Breast epithelium (tissue), 4 donors: ENCODE measurements around the gene DPP8. TPM values are rescaled to one million over a fixed set of nuclear protein-coding genes. Genes with fewer than 3 reads are reported as not detected.
"Not testable (repeated sequence)": the region's sequence is repeated elsewhere in the genome, so short reads cannot be mapped to it uniquely, and the experiment has no call there.

Experiments
- DNase-seq, 2 donors: peaks; one replicate each; pipeline ENCODE4 v3.0.0-alpha.2; 2019; ENCODE audit warnings: low spot score in 2 of 2
- H3K27ac ChIP-seq, 2 donors: fragments of 200-600 bp; sonication (generic) in 1 of 2; one replicate each; pipeline ENCODE4 v1.5.1; 2016 to 2019; ENCODE audit warnings: mild to moderate bottlenecking in 1 of 2
- H3K27me3 ChIP-seq, 2 donors: fragments of 200-600 bp; sonication (generic) in 1 of 2; one replicate each; pipeline versions ENCODE4 v1.5.1 to v1.6.0; 2017 to 2019; ENCODE audit warnings: control low read depth in 1 of 2, mild to moderate bottlenecking in 1 of 2
- H3K36me3 ChIP-seq: fragments of 200-600 bp; one replicate; pipeline ENCODE4 v1.5.1; 2019
- H3K4me1 ChIP-seq, 2 donors: fragments of 200-600 bp; sonication (generic); one replicate each; pipeline ENCODE4 v1.5.1; 2016 to 2019; ENCODE audit warnings: control low read depth in 1 of 2
- H3K4me3 ChIP-seq, 3 donors: fragments of 200-600 bp; sonication (generic); 1 replicate in 2 of 3; 2 replicates in 1 of 3; pipeline ENCODE4 v1.5.1; 2016 to 2019; ENCODE audit warnings: mild to moderate bottlenecking in 3 of 3, moderate library complexity in 2 of 3
- H3K9me3 ChIP-seq, 2 donors: fragments of 200-600 bp; sonication (generic) in 1 of 2; one replicate each; pipeline ENCODE4 v1.5.1; 2016 to 2019; ENCODE audit warnings: control low read depth in 1 of 2
- POLR2A ChIP-seq: fragments of 450-650 bp; IDR thresholded peaks from one replicate; pipeline ENCODE4 v1.6.1; 2016; ENCODE audit warnings: antibody characterized with exemption, mild to moderate bottlenecking, moderate library complexity
- POLR2AphosphoS5 ChIP-seq, 3 donors: sonication (generic); formaldehyde crosslinking; IDR thresholded peaks; one replicate each; pipeline ENCODE4 v1.6.1; 2017; ENCODE audit warnings: antibody characterized with exemption in 3 of 3
- intact Hi-C: fragments of 100-400 bp; cut with DNase I; formaldehyde crosslinking; loops from one replicate; pipeline ENCODE4 v1.15.1; 2023; ENCODE audit warnings: low total_unique reads
- total RNA-seq, 3 donors: library from RNA; depleted of rRNA; stranded (reverse); fragments of >200 nt; gene quantifications; one replicate each; pipeline ENCODE4 v1.1.0, GENCODE V29; 2016
- TF ChIP-seq, protein P1 (sequence below), 3 donors: fragments of 450-650 bp; IDR thresholded peaks; one replicate each; pipeline ENCODE4 v1.5.1; 2016 to 2017; ENCODE audit warnings: antibody characterized with exemption in 3 of 3, mild to moderate bottlenecking in 3 of 3, moderate library complexity in 3 of 3

Gene DPP8
- total RNA-seq, 3 donors from 2014 or later, result 35.0 to 47.0 (median 42.6) TPM

GRCh38 chr15:65558336-65558735, 40.8 kb upstream of the DPP8 start:
- intact Hi-C loops, result no loop called here
- no peaks in the 10 kb centered on the region for H3K4me1 ChIP-seq

DNA sequence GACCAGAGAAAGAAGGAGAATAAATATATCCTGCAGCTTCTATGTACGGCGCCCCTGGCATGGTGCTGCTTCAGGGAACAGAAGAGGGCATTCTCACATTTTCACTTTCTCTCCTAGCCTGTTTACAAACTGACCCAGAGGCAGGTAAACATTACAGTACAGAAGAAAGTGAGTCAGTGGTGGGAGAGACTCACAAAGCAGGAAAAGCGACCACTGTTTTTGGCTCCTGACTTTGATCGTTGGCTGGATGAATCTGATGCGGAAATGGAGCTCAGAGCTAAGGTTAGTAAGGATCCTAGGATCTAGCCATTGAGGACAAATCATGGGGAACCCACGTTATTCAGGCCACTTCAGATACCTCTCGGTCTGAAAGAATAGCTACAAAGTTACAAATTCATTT, 39.1 kb upstream of the DPP8 start:
- Histone ChIP-seq H3K9me3 (no peaks in the 10 kb centered on the region), H3K4me3 (no peak overlapping the region), H3K4me1 (no peaks in the 10 kb centered on the region), H3K27ac (no peak overlapping the region), H3K27me3 (no peaks in the 10 kb centered on the region), H3K36me3 (no peaks in the 10 kb centered on the region)
- TF ChIP-seq POLR2AphosphoS5 (IDR thresholded peaks at IDR 0.05), result no peak
- no peak for TF ChIP-seq POLR2A
- TF ChIP-seq, protein P1, sequence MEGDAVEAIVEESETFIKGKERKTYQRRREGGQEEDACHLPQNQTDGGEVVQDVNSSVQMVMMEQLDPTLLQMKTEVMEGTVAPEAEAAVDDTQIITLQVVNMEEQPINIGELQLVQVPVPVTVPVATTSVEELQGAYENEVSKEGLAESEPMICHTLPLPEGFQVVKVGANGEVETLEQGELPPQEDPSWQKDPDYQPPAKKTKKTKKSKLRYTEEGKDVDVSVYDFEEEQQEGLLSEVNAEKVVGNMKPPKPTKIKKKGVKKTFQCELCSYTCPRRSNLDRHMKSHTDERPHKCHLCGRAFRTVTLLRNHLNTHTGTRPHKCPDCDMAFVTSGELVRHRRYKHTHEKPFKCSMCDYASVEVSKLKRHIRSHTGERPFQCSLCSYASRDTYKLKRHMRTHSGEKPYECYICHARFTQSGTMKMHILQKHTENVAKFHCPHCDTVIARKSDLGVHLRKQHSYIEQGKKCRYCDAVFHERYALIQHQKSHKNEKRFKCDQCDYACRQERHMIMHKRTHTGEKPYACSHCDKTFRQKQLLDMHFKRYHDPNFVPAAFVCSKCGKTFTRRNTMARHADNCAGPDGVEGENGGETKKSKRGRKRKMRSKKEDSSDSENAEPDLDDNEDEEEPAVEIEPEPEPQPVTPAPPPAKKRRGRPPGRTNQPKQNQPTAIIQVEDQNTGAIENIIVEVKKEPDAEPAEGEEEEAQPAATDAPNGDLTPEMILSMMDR (IDR thresholded peaks at IDR 0.05), result no peak
- no peak for DNase-seq
- intact Hi-C loops, result no loop called here

More at GRCh38 chr15:65558336-65558735, 40.8 kb upstream of the DPP8 start:
- no peak for TF ChIP-seq POLR2AphosphoS5 (IDR thresholded peaks at IDR 0.05)
- TF ChIP-seq, protein P1 (IDR thresholded peaks at IDR 0.05), result no peak
- TF ChIP-seq POLR2A, result no peak
- no peaks in the 10 kb centered on the region for H3K36me3 ChIP-seq
- H3K27ac ChIP-seq, result no peak overlapping the region
- H3K27me3 ChIP-seq, result no peaks in the 10 kb centered on the region
- no peak overlapping the region for H3K4me3 ChIP-seq
- DNase-seq, result no peak
- no peaks in the 10 kb centered on the region for H3K9me3 ChIP-seq

DNA sequence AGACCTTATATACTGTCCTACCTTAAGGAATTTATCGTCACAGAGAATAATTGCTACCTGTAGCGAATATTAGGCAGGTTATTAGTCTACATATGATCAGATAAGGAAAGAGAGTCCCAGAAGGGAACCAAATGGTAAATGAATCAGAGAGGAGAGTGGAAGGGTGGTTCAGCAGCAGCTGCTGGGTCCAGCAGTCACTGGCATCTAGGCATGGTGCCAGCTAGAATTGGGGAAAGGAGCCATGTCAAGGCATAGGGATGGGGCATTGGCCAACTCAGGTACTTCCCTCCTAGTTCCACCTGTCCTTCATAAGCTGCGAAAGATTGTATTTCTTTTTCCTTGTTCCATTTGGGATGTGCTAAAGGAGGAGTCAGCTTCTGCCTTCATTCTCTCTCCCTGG, 36.2 kb upstream of the DPP8 start:
- TF ChIP-seq POLR2AphosphoS5 (IDR thresholded peaks at IDR 0.05), result no peak
- TF ChIP-seq, protein P1 (IDR thresholded peaks at IDR 0.05), result no peak
- no peak for TF ChIP-seq POLR2A
- intact Hi-C loops, result no loop called here
- Histone ChIP-seq H3K4me3 (no peak overlapping the region), H3K4me1 (no peaks in the 10 kb centered on the region), H3K27me3 (no peaks in the 10 kb centered on the region), H3K9me3 (no peaks in the 10 kb centered on the region), H3K36me3 (no peaks in the 10 kb centered on the region), H3K27ac (no peak overlapping the region)
- DNase-seq, result no peak

DNA sequence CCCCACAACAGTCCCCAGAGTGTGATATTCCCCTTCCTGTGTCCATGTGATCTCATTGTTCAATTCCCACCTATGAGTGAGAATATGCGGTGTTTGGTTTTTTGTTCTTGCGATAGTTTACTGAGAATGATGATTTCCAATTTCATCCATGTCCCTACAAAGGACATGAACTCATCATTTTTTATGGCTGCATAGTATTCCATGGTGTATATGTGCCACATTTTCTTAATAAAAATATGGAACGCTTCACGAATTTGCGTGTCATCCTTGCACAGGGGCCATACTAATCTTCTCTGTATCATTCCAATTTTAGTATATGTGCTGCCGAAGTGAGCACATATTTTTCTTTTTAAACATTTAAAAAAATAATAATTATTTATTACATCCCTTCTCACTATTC, 35.4 kb upstream of the DPP8 start:
- H3K36me3 ChIP-seq, H3K27me3 ChIP-seq, H3K27ac ChIP-seq, H3K9me3 ChIP-seq, DNase-seq, intact Hi-C loops, H3K4me1 ChIP-seq, H3K4me3 ChIP-seq: not testable (repeated sequence)

DNA sequence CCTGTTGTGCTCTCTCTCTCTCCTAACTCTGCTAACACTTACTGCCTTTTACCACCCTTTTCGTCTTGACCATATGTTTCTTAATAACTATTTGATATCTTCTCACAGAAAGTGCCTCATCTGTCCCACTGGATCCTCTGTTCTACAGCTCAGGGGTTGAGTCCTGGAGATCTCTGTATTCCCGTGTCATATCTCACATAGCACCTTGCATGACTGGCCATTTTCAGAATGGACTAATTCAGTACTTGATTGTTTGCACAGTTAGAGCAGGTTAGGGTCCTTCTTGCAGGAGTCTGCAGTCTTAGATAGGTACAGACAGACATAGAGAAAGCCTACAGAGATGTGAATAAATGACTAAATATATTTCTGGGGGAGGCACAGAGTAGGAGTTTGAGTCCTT, 33.7 kb upstream of the DPP8 start:
- TF ChIP-seq POLR2AphosphoS5 (IDR thresholded peaks at IDR 0.05) (no peak), POLR2A (no peak)
- TF ChIP-seq, protein P1 (IDR thresholded peaks at IDR 0.05), result no peak
- no peaks in the 10 kb centered on the region for H3K27me3 ChIP-seq
- H3K36me3 ChIP-seq, result no peaks in the 10 kb centered on the region
- H3K9me3 ChIP-seq, result no peaks in the 10 kb centered on the region
- intact Hi-C loops, result no loop called here
- H3K4me1 ChIP-seq, result no peaks in the 10 kb centered on the region
- H3K27ac ChIP-seq, result no peak overlapping the region
- DNase-seq, result no peak
- H3K4me3 ChIP-seq, result no peak overlapping the region

DNA sequence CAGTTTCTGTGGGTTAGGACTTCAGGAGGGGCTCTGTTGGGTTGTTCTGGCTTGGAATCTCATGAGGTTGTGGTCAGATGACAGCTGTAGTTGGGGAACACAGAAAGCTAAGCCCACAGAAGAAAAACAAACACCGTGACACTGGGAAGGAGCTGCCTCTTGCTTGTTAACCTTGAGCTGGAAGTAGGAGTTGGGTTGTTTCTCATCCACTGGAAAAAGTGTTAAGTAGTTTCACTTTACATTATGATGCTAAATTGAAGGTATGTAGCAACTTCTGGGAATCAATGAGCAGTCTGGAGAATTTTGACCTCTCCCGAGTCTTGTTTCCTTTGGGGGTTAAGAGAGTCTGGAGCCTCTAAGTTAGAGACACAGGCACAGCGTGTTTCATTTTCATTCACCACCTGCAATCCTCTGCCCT, 33.2 kb upstream of the DPP8 start:
- intact Hi-C loops, result no loop called here
- H3K4me3 ChIP-seq, result no peak overlapping the region
- TF ChIP-seq POLR2A (no peak), POLR2AphosphoS5 (IDR thresholded peaks at IDR 0.05) (no peak)
- TF ChIP-seq, protein P1 (IDR thresholded peaks at IDR 0.05), result no peak
- no peaks in the 10 kb centered on the region for H3K36me3 ChIP-seq
- H3K27ac ChIP-seq, result peak overlapping the region in 1 of 2 donors; percentile 8
- H3K27me3 ChIP-seq, result no peaks in the 10 kb centered on the region
- H3K9me3 ChIP-seq, result no peaks in the 10 kb centered on the region
- H3K4me1 ChIP-seq, result no peaks in the 10 kb centered on the region
- DNase-seq, result no peak

GRCh38 chr15:65549288-65549687, 31.8 kb upstream of the DPP8 start:
- intact Hi-C loops, DNase-seq, H3K4me1 ChIP-seq, H3K9me3 ChIP-seq, H3K4me3 ChIP-seq, H3K27me3 ChIP-seq, H3K36me3 ChIP-seq, H3K27ac ChIP-seq: not testable (repeated sequence)
